Measurements from ENCODE around the gene TRIM71.

- TF ChIP-seq, protein P1, sequence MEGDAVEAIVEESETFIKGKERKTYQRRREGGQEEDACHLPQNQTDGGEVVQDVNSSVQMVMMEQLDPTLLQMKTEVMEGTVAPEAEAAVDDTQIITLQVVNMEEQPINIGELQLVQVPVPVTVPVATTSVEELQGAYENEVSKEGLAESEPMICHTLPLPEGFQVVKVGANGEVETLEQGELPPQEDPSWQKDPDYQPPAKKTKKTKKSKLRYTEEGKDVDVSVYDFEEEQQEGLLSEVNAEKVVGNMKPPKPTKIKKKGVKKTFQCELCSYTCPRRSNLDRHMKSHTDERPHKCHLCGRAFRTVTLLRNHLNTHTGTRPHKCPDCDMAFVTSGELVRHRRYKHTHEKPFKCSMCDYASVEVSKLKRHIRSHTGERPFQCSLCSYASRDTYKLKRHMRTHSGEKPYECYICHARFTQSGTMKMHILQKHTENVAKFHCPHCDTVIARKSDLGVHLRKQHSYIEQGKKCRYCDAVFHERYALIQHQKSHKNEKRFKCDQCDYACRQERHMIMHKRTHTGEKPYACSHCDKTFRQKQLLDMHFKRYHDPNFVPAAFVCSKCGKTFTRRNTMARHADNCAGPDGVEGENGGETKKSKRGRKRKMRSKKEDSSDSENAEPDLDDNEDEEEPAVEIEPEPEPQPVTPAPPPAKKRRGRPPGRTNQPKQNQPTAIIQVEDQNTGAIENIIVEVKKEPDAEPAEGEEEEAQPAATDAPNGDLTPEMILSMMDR (IDR thresholded peaks at IDR 0.05) = no peak
- TF ChIP-seq EP300 (IDR thresholded peaks at IDR 0.05) = no peak
These were observed 94.2 kb downstream of the TRIM71 start for GRCh38 chr3:32912046-32912445.
